HepG2 (cell line): ENCODE measurements around the gene HNRNPR. TPM values are rescaled to one million over a fixed set of nuclear protein-coding genes. Genes with fewer than 3 reads are reported as not detected.

Experiments
- BCLAF1 ChIP-seq: fragments of 450-650 bp; IDR thresholded peaks from 2 replicates; pipeline ENCODE4 v1.6.1; 2017; ENCODE audit warnings: mild to moderate bottlenecking
- BRD4 ChIP-seq: sonication (generic); formaldehyde crosslinking; IDR thresholded peaks from 2 replicates; pipeline ENCODE4 v1.4.0; 2020; ENCODE audit warnings: missing genetic modification reagents
- HCFC1 ChIP-seq: fragments of 150-350 bp; IDR thresholded peaks from 2 replicates; pipeline ENCODE4 v1.6.1; 2014; ENCODE audit warnings: low read depth, low read length
- HMGA1 ChIP-seq: sonication (generic); formaldehyde crosslinking; conservative IDR thresholded peaks from 2 replicates; pipeline ENCODE4 v1.4.0; 2020; ENCODE audit warnings: missing genetic modification reagents
- HNRNPK ChIP-seq: fragments of 200-400 bp; formaldehyde crosslinking; IDR thresholded peaks from 2 replicates; pipeline ENCODE4 v1.6.1; 2018; ENCODE audit warnings: low read length, low read depth, moderate library complexity, mild to moderate bottlenecking; ENCODE audit not compliant: poor library complexity, severe bottlenecking
- HOXD1 ChIP-seq: sonication (generic); formaldehyde crosslinking; IDR thresholded peaks from 2 replicates; pipeline ENCODE4 v1.5.0; 2020; ENCODE audit warnings: missing genetic modification reagents
- KDM2A ChIP-seq: sonication (generic); formaldehyde crosslinking; IDR thresholded peaks from 2 replicates; pipeline ENCODE4 v1.4.0; 2020; ENCODE audit warnings: low read depth, missing genetic modification reagents, borderline replicate concordance
- MXD4 ChIP-seq: IDR thresholded peaks from 2 replicates; pipeline ENCODE4 v1.6.1; 2016; ENCODE audit warnings: mild to moderate bottlenecking, missing biosample characterization, missing genetic modification reagents
- NBN ChIP-seq: fragments of 450-650 bp; conservative IDR thresholded peaks from 2 replicates; pipeline ENCODE4 v1.6.1; 2017
- PHB2 ChIP-seq: fragments of 450-650 bp; IDR thresholded peaks from 2 replicates; pipeline ENCODE4 v1.6.1; 2018; ENCODE audit not compliant: partially characterized antibody
- PHF8 ChIP-seq: sonication (generic); formaldehyde crosslinking; IDR thresholded peaks from 2 replicates; pipeline ENCODE4 v1.5.0; 2020; ENCODE audit warnings: missing genetic modification reagents
- RARA ChIP-seq: IDR thresholded peaks from 2 replicates; pipeline ENCODE4 v1.6.1; 2016; ENCODE audit warnings: missing genetic modification reagents, missing compliant biosample characterization
- RXRA ChIP-seq: sonication (generic); formaldehyde crosslinking; IDR thresholded peaks from 2 replicates; pipeline ENCODE4 v1.5.1; 2020; ENCODE audit warnings: missing genetic modification reagents
- SMYD3 ChIP-seq: sonication (generic); formaldehyde crosslinking; IDR thresholded peaks from 2 replicates; pipeline ENCODE4 v1.8.1; 2023; ENCODE audit warnings: mild to moderate bottlenecking, missing genetic modification reagents
- ZBED4 ChIP-seq: sonication (generic); formaldehyde crosslinking; IDR thresholded peaks from 2 replicates; pipeline ENCODE4 v1.4.0; 2020; ENCODE audit warnings: missing genetic modification reagents, borderline replicate concordance
- ZKSCAN8 ChIP-seq: IDR thresholded peaks from 2 replicates; pipeline ENCODE4 v1.6.1; 2016; ENCODE audit warnings: borderline replicate concordance, missing genetic modification reagents, missing compliant biosample characterization
- ZNF367 ChIP-seq: sonication (generic); formaldehyde crosslinking; IDR thresholded peaks from 2 replicates; pipeline ENCODE4 v1.4.0; 2020; ENCODE audit warnings: missing genetic modification reagents, borderline replicate concordance
- ZNF501 ChIP-seq: sonication (generic); formaldehyde crosslinking; IDR thresholded peaks from 2 replicates; pipeline ENCODE4 v1.5.1; 2020; ENCODE audit warnings: mild to moderate bottlenecking, moderate library complexity, missing genetic modification reagents
- ZNF724P ChIP-seq: sonication (generic); formaldehyde crosslinking; IDR thresholded peaks from 2 replicates; pipeline ENCODE4 v1.8.0; 2022; ENCODE audit warnings: missing genetic modification reagents, borderline replicate concordance
- ZNF773 ChIP-seq: sonication (generic); formaldehyde crosslinking; IDR thresholded peaks from 2 replicates; pipeline ENCODE4 v1.4.0; 2020; ENCODE audit warnings: missing genetic modification reagents, borderline replicate concordance
- ZNF841 ChIP-seq: sonication (generic); formaldehyde crosslinking; IDR thresholded peaks from 2 replicates; pipeline ENCODE4 v1.8.1; 2023; ENCODE audit warnings: missing genetic modification reagents, borderline replicate concordance
- ZSCAN21 ChIP-seq: sonication (generic); formaldehyde crosslinking; IDR thresholded peaks from 2 replicates; pipeline ENCODE4 v1.8.0; 2022; ENCODE audit warnings: mild to moderate bottlenecking, missing genetic modification reagents, moderate library complexity, borderline replicate concordance
- ZSCAN30 ChIP-seq: sonication (generic); formaldehyde crosslinking; IDR thresholded peaks from 2 replicates; pipeline ENCODE4 v1.5.0; 2020; ENCODE audit warnings: mild to moderate bottlenecking, missing genetic modification reagents
- polyA plus RNA-seq, 8 experiments: library from polyadenylated mRNA; depleted of rRNA in 3 of 8; stranded (reverse) in 7 of 8; unstranded in 1 of 8; fragments of >200 nt; fragmentation: Illumina TruSeq in 4 of 8; extraction: Trizol in 4 of 8; gene quantifications; 2 replicates each; pipeline versions ENCODE4 v1.2.1 to v1.2.3, GENCODE V29; 2011 to 2016; ENCODE audit warnings: low read depth in 4 of 8, missing spikeins in 1 of 8, mixed read lengths in 1 of 8; ENCODE audit not compliant: insufficient read depth in 1 of 8
- total RNA-seq, 5 experiments: library from RNA; depleted of rRNA; stranded (reverse); fragments of >200 nt; fragmentation: Illumina TruSeq; extraction: Trizol; gene quantifications; 2 replicates each; pipeline ENCODE4 v1.2.3, GENCODE V29; 2016; ENCODE audit warnings: low read depth in 1 of 5
- TF ChIP-seq, protein P1 (sequence below): sonication (generic); IDR thresholded peaks from 2 replicates; pipeline ENCODE4 v1.6.1; 2016; ENCODE audit warnings: low read depth, borderline replicate concordance

The HNRNPR gene
- total and polyA plus RNA-seq, 2 of the 13 experiments (the other 11 are each of a cell fraction or from before 2014, with no cell fraction given) = 133 to 216 TPM

GRCh38 chr1:23367791-23368561, 23.9 kb upstream of the HNRNPR start (continued):
- TF ChIP-seq, protein P1, sequence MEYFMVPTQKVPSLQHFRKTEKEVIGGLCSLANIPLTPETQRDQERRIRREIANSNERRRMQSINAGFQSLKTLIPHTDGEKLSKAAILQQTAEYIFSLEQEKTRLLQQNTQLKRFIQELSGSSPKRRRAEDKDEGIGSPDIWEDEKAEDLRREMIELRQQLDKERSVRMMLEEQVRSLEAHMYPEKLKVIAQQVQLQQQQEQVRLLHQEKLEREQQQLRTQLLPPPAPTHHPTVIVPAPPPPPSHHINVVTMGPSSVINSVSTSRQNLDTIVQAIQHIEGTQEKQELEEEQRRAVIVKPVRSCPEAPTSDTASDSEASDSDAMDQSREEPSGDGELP = 0 out of 2 replicates have a peak, but pooled peaks have one; percentile 9
- TF ChIP-seq ZBED4 (CRISPR knock-in tag) (no peak), MXD4 (CRISPR knock-in tag) (peak; percentile 63), NBN (no peak), PHF8 (CRISPR knock-in tag) (peak; percentile 86), SMYD3 (no peak), ZKSCAN8 (CRISPR knock-in tag) (peak; percentile 99), ZSCAN30 (CRISPR knock-in tag) (no peak; the same call in 1 of the 2 replicates), ZNF841 (CRISPR knock-in tag) (no peak), BCLAF1 (no peak), ZNF367 (peak; percentile 61; the same call in 1 of the 2 replicates), ZNF724P (CRISPR knock-in tag) (no peak), HMGA1 (CRISPR knock-in tag) (no peak), ZNF773 (no peak), KDM2A (peak; percentile 70; the same call in 1 of the 2 replicates), HCFC1 (peak; percentile 84), RARA (no peak), HNRNPK (no peak), HOXD1 (no peak), ZNF501 (CRISPR knock-in tag) (peak; percentile 52; the same call in 1 of the 2 replicates), BRD4 (CRISPR knock-in tag) (0 out of 2 replicates have a peak, but pooled peaks have one; percentile 41), PHB2 (no peak), ZSCAN21 (CRISPR knock-in tag) (no peak; the same call in 1 of the 2 replicates), RXRA (CRISPR knock-in tag) (peak; percentile 71)
